Gastrocnemius medialis (tissue), 4 donors: ENCODE results near the gene OR52E2. TPM values are rescaled to one million over a fixed set of nuclear protein-coding genes. Genes with fewer than 3 reads are reported as not detected.

Source experiments
- total RNA-seq, 4 donors: library from RNA; depleted of rRNA; stranded (reverse); fragments of >200 nt; gene quantifications; one replicate each; pipeline versions ENCODE4 v1.1.0 to v1.2.3, GENCODE V29; 2016

The OR52E2 gene
- total RNA-seq, 4 donors from 2014 or later, result not detected

Other genes starting within 250 kb of the OR52E2 start
- not detected for gene OR51F2, start 238.3 kb downstream of the OR52E2 start, total RNA-seq
- not detected for gene OR51S1, start 210.4 kb downstream of the OR52E2 start, total RNA-seq
- gene OR51T1, start 177.7 kb downstream of the OR52E2 start, total RNA-seq, result not detected
- gene OR51A7, start 155.8 kb downstream of the OR52E2 start, total RNA-seq, result not detected
- gene OR51G2, start 140.3 kb downstream of the OR52E2 start, total RNA-seq, result not detected
- gene OR51G1, start 135.3 kb downstream of the OR52E2 start, total RNA-seq, result not detected
- gene OR51A4, start 112.0 kb downstream of the OR52E2 start, total RNA-seq, result not detected
- gene OR51A2, start 103.9 kb downstream of the OR52E2 start, total RNA-seq, result not detected
- not detected for gene OR51L1, start 64.8 kb downstream of the OR52E2 start, total RNA-seq
- not detected for gene OR52J3, start 13.1 kb downstream of the OR52E2 start, total RNA-seq
- gene OR52E1, start 9.9 kb upstream of the OR52E2 start, total RNA-seq, result not detected
- not detected for gene OR52A5, start 78.7 kb upstream of the OR52E2 start, total RNA-seq
- gene OR52A1, start 95.1 kb upstream of the OR52E2 start, total RNA-seq, result not detected
- not detected for gene OR51V1, start 141.1 kb upstream of the OR52E2 start, total RNA-seq
- 100 to 1,000 TPM in 1 of 4 donors, 10 to 100 TPM in 2, 1 to 10 TPM in 1; 7.9 to 229 (median 35.3) TPM for gene HBB, start 167.4 kb upstream of the OR52E2 start, total RNA-seq
- not detected for gene HBD, start 174.9 kb upstream of the OR52E2 start, total RNA-seq
- gene HBG1, start 190.2 kb upstream of the OR52E2 start, total RNA-seq, result not detected
- gene HBG2, start 195.2 kb upstream of the OR52E2 start, total RNA-seq, result not detected
- gene HBE1, start 210.3 kb upstream of the OR52E2 start, total RNA-seq, result not detected
- not detected for gene OR51B4, start 242.3 kb upstream of the OR52E2 start, total RNA-seq